C4-2B (cell line): ENCODE results near the gene GPR157.

ENCODE experiments used
- H3K27ac ChIP-seq: fragments of 450-650 bp; 2 replicates; pipeline ENCODE4 v1.5.1; 2017
- ZFX ChIP-seq: fragments of 450-650 bp; IDR thresholded peaks from 2 replicates; pipeline ENCODE4 v1.6.1; 2017
- TF ChIP-seq, protein P1 (sequence below): fragments of 450-650 bp; conservative IDR thresholded peaks from 2 replicates; pipeline ENCODE4 v1.5.1; 2017; ENCODE audit warnings: mild to moderate bottlenecking

Gene GPR157

DNA sequence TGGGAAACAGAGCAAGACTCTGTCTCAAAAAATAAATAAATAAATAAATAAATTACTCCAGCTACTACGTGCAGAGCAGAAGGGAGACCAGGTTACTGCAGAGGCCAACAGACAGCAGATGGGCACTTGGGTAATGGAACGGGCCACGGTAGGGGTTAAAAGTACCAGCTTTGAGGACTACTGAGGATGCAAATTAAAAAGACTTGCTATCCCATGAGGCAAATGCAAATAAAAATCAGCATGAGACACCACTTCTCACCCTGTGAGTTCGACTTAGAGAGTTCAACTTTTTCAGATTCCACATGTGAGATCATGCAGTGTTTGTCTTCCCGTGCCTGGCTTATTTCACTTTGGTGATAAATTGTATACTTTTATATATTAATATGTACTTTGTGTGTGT is 66.1 kb downstream of the GPR157 start:
- no peak overlapping the region for H3K27ac ChIP-seq
- no peak for TF ChIP-seq ZFX
- TF ChIP-seq, protein P1, sequence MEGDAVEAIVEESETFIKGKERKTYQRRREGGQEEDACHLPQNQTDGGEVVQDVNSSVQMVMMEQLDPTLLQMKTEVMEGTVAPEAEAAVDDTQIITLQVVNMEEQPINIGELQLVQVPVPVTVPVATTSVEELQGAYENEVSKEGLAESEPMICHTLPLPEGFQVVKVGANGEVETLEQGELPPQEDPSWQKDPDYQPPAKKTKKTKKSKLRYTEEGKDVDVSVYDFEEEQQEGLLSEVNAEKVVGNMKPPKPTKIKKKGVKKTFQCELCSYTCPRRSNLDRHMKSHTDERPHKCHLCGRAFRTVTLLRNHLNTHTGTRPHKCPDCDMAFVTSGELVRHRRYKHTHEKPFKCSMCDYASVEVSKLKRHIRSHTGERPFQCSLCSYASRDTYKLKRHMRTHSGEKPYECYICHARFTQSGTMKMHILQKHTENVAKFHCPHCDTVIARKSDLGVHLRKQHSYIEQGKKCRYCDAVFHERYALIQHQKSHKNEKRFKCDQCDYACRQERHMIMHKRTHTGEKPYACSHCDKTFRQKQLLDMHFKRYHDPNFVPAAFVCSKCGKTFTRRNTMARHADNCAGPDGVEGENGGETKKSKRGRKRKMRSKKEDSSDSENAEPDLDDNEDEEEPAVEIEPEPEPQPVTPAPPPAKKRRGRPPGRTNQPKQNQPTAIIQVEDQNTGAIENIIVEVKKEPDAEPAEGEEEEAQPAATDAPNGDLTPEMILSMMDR, result no peak

DNA sequence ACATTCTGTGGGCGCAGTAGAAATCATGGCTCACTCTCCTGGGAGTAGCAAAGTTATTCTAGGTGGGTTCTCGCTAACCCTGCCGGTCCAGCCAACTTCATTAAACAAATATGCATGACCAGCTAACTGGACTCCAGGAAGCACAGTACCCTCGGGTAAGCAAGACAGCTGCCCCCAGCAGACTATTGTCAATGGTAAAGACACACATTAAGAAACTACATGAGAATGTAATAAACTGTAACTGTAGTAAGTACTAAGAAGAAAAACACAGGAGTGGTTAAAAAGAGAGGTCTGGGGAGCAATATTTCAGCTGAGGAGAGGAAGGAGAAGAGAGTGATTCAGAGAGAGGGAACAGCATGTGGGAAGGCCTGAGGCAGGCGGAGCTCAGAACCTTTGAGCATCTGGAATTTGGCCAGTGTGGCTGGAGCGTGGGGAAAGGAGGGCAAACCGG is 66.9 kb downstream of the GPR157 start:
- no peak for TF ChIP-seq ZFX
- TF ChIP-seq, protein P1, result no peak
- H3K27ac ChIP-seq, result no peak overlapping the region

- no peak for TF ChIP-seq ZFX
- TF ChIP-seq, protein P1, result no peak
- H3K27ac ChIP-seq, result no peak overlapping the region
Measured at GRCh38 chr1:9061252-9061960, 67.5 kb downstream of the GPR157 start.

DNA sequence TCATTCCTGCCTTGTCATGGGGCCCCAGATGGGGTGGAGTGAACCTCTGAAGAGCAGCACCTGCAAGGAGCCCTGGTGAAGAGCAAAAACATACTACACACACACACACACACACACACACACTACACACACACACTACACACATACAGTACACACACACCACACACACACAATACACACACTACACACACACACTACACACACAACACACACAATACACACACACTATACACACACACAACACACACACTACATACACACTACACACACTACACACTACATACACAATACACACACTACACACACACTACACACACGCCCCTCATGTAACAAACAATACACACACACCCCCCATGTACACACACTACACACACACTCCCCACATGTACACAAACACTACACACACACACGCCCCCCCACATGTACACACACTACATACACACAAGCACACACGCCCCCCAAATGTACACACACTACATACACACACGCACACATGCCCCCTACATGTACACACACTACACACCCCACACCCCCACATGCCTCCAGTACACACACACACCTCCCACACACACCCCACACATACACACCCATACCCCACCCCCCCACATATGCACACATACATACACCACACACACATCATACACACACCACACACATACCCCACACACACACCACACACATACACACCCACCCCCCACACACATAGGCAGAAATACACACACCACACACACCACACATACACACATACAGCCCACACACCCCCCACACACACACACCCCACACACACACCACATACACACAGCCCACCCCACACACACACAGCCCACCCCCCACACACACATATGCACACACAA is 68.8 kb downstream of the GPR157 start:
- TF ChIP-seq, protein P1, result no peak
- TF ChIP-seq ZFX, result no peak

DNA sequence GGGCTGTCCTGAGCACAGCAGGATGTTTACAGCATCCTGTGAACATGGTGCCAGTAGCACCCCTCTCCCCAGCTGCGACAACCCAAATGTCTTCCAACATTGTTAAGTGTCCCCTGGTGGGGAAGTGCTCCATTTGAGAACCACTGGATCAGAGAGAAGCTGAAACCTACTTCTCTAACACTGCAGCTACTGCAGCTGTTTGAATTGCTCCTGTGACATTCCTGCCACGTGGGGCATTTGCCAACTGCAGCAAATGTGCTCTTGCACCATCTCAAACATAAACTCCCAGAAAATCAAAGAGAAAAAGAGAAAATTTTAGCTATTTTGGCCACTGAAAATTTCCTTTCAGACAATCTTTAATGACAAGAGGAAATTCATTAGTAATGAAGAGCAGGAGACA is 70.4 kb downstream of the GPR157 start:
- no peak overlapping the region for H3K27ac ChIP-seq
- TF ChIP-seq ZFX, result no peak
- TF ChIP-seq, protein P1, result no peak

More for the DNA sequence above, 68.8 kb downstream of the GPR157 start:
- no peak overlapping the region for H3K27ac ChIP-seq

DNA sequence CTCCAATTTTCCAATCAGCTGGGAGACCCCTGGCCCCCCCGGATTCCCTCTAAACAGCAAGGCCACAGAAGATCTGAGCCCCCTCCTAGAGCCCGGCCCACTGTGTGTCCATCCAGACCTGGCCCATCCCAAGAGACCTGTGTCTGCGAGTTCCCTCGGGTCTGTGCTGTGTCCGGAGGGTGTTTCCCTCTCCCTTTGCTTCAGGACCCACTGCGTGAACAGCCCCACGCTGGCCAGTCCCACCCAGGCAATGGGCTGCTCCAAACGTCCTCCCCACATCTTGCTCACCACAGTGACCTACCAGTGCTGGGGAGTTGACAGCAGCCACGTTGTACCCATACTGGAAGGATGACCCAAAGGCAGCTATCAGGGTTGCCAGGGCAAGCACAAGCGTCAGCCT is 71.1 kb downstream of the GPR157 start:
- H3K27ac ChIP-seq, result no peak overlapping the region
- TF ChIP-seq ZFX, result no peak
- TF ChIP-seq, protein P1, result no peak
